Left ventricle myocardium inferior (tissue), 1 donor: Measurements from ENCODE around the gene FOXO3. TPM values are rescaled to one million over a fixed set of nuclear protein-coding genes. Genes with fewer than 3 reads are reported as not detected.
A peak's percentile ranks its signal among the peaks of the same experiment; 100 is the strongest.

ENCODE experiments used
- DNase-seq: peaks from one replicate; pipeline ENCODE4 v3.0.0-alpha.2; 2020
- H3K27ac ChIP-seq: fragments of 200-600 bp; replicated peaks from 2 replicates; pipeline ENCODE4 v1.8.0; 2021
- H3K27me3 ChIP-seq: fragments of 200-600 bp; 2 replicates; pipeline ENCODE4 v1.8.0; 2021; ENCODE audit warnings: low read depth
- H3K36me3 ChIP-seq: fragments of 200-600 bp; 2 replicates; pipeline ENCODE4 v1.8.0; 2021
- H3K4me1 ChIP-seq: fragments of 200-600 bp; 2 replicates; pipeline ENCODE4 v1.8.0; 2021
- H3K4me3 ChIP-seq: fragments of 200-600 bp; 2 replicates; pipeline ENCODE4 v1.8.0; 2021; ENCODE audit warnings: mild to moderate bottlenecking, moderate library complexity
- H3K9me3 ChIP-seq: fragments of 200-600 bp; replicated peaks from 2 replicates; pipeline ENCODE4 v1.8.0; 2021
- intact Hi-C: fragments of 100-400 bp; cut with micrococcal nuclease; formaldehyde crosslinking; loops from one replicate; pipeline ENCODE4 v1.11.0; 2022
- total RNA-seq: library from RNA; stranded (reverse); fragmentation: NEBNext Ultra II Directional; extraction: Animal tissue kit (Norgen Biotek cat#: 25700); gene quantifications from one replicate; pipeline ENCODE4 v1.2.1, GENCODE V29; 2021
- TF ChIP-seq, protein P1 (sequence below): fragments of 200-600 bp; IDR thresholded peaks from 2 replicates; pipeline ENCODE4 v1.8.0; 2021; ENCODE audit warnings: antibody characterized with exemption, mild to moderate bottlenecking, borderline replicate concordance
- donor health status: DM: no; HTN: yes; CAD: no; lungs with severe emphysema.

Gene FOXO3
- total RNA-seq, 1 donor from 2014 or later, result 34.8 TPM

DNA sequence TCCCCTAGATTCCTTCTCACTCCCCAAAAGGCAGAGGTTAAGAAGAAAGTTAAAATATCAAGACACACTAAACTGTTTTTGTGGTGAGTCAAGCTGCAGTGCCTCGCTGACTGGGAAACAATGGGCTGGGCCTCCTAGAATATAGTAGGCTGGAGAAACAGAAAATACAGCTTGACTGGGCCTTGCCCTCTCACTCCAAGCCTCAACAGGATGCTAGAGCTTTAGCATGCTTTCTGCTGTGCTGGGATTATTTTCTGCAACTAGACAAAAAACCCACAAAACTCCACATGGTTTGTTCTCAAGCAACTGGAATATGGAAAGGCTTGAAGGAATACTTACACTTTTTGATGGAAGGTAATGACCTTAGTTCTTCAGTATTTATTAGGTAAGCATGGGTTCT, 27.9 kb downstream of the FOXO3 start:
- H3K9me3 ChIP-seq, result no peaks in the 10 kb centered on the region
- intact Hi-C loops, result no loop called here
- peak overlapping the region; percentile 44 for H3K4me3 ChIP-seq
- peaks cover 98% of the 10 kb centered on the region for H3K4me1 ChIP-seq
- no peaks in the 10 kb centered on the region for H3K36me3 ChIP-seq
- no peak for DNase-seq
- no peaks in the 10 kb centered on the region for H3K27me3 ChIP-seq
- H3K27ac ChIP-seq, result peak overlapping the region; percentile 92
- TF ChIP-seq, protein P1, sequence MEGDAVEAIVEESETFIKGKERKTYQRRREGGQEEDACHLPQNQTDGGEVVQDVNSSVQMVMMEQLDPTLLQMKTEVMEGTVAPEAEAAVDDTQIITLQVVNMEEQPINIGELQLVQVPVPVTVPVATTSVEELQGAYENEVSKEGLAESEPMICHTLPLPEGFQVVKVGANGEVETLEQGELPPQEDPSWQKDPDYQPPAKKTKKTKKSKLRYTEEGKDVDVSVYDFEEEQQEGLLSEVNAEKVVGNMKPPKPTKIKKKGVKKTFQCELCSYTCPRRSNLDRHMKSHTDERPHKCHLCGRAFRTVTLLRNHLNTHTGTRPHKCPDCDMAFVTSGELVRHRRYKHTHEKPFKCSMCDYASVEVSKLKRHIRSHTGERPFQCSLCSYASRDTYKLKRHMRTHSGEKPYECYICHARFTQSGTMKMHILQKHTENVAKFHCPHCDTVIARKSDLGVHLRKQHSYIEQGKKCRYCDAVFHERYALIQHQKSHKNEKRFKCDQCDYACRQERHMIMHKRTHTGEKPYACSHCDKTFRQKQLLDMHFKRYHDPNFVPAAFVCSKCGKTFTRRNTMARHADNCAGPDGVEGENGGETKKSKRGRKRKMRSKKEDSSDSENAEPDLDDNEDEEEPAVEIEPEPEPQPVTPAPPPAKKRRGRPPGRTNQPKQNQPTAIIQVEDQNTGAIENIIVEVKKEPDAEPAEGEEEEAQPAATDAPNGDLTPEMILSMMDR, result no peak

GRCh38 chr6:108589244-108589791, 28.6 kb downstream of the FOXO3 start:
- Histone ChIP-seq H3K27ac (peak overlapping the region; percentile 92), H3K9me3 (no peaks in the 10 kb centered on the region), H3K4me1 (peaks cover 98% of the 10 kb centered on the region), H3K4me3 (peak overlapping the region; percentile 44), H3K27me3 (no peaks in the 10 kb centered on the region), H3K36me3 (no peaks in the 10 kb centered on the region)
- DNase-seq, result peak; percentile 74
- TF ChIP-seq, protein P1, result no peak
- intact Hi-C loops, result no loop called here

DNA sequence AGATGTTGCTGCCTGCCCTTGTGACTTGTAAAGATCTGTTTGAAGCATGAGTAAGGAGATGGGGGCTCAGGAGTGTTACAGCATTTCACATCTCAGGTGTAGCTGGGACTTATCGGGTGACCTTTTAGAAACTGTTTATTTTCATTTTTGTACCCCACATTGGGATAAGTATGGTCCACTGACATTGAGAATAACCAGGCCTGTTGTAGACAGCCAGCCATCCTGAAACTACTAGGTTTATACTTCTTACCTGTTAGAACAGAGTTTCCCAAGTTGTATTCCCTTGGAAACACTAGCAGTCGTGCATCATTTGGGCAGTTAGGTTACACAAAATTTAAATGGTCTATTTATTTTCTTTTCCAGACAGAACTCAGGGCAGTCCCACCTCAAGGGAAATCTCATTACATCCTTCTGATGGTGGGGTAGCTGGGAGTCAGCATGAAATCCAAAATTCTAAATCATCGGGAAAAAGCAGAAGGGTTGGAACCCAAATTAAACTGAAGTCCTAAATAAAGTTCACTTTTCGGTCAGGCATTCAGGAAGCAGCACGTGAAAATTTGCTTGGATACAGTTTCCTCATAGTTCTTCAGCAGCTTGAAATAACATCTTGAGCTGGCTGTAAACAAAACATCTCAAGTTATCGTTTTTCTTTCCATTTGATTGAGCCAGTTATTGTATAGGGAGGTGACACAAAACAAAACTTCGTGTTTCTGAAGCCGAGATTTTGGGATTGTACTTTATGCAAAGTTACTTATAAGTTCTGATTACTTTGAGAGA, 30.5 kb downstream of the FOXO3 start:
- peaks cover 100% of the 10 kb centered on the region for H3K4me1 ChIP-seq
- intact Hi-C loops, result no loop called here
- H3K9me3 ChIP-seq, result no peaks in the 10 kb centered on the region
- peak overlapping the region; percentile 10 for H3K4me3 ChIP-seq
- peak overlapping the region; percentile 92 for H3K27ac ChIP-seq
- H3K27me3 ChIP-seq, result no peaks in the 10 kb centered on the region
- TF ChIP-seq, protein P1, result no peak
- no peak for DNase-seq
- no peaks in the 10 kb centered on the region for H3K36me3 ChIP-seq

DNA sequence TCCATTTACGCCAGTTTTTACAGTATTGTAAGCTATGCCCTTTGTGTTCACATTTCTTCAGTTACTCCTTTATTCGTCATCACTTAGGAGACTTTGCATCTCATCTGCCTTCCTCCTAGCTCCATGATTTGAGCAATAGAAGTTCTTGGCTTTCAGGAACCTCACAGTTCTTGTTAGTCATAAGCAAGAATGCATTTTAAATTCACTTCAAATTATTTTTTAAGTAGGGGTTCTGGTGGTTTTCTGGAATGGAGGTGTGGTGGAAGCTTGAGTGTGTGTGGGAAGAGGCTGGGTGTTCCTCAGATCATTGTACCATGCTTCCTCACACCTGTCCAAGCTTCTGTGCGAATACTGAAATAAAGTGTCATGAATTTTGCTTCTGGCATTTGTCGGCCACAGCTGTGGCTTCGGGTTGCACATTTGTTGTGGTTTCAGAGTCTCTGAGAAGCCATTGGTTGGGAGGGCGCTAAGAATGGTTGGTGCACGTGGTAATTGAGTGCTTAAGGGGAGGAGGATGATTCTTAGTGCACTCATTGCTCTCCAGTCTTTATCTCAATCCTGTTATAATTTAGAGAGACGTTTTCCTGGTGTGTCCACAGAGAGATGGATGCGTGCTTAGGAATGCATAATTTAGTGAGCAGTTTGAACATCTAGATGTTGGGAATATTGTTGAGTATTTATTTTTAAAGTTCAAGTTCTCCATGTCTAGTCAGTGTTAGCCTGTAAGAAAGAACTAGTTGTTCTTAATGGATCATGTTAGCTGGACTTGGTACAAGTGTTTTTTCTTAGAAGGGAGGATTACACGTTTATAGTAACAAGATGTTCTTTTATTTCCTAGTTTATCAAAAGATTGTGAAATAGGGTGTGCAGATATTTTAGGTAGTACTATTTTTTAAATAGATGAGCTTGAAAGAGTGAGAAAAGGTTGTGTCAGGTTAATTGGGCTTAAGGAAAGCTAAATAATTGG, 31.9 kb downstream of the FOXO3 start:
- intact Hi-C loops, result no loop called here
- TF ChIP-seq, protein P1, result no peak
- H3K4me1 ChIP-seq, result peaks cover 100% of the 10 kb centered on the region
- no peak for DNase-seq
- H3K27me3 ChIP-seq, result no peaks in the 10 kb centered on the region
- peak overlapping the region; percentile 92 for H3K27ac ChIP-seq
- H3K36me3 ChIP-seq, result no peaks in the 10 kb centered on the region
- peak overlapping the region; percentile 13 for H3K4me3 ChIP-seq
- no peaks in the 10 kb centered on the region for H3K9me3 ChIP-seq

DNA sequence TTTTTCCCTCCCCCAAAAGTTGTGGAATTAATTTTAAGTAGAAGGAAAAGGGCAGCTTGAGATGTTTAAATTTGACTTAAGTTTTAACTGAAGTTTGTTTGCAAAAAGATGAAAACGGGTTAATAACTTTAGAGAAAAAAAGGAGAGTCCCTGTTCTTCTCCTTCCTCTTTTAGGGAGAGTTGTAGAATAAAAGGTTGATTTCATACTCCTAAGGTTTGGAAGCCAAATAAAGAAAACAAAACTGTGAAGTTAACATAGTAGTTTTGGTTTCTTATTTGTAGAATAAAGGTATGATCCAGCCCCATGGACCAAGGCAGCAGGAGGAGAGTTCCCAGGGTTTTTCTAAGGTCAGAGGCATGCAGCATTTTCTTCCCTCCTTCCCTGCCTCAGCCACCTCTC, 33.4 kb downstream of the FOXO3 start:
- Histone ChIP-seq H3K9me3 (no peaks in the 10 kb centered on the region), H3K27me3 (no peaks in the 10 kb centered on the region), H3K36me3 (no peaks in the 10 kb centered on the region), H3K27ac (peak overlapping the region; percentile 92), H3K4me3 (no peak overlapping the region), H3K4me1 (peaks cover 100% of the 10 kb centered on the region)
- intact Hi-C loops, result no loop called here
- no peak for DNase-seq
- TF ChIP-seq, protein P1, result no peak
